Thymus (tissue), 11 donors: ENCODE data around the gene TUBGCP6. TPM values are rescaled to one million over a fixed set of nuclear protein-coding genes. Genes with fewer than 3 reads are reported as not detected.
"Not testable (repeated sequence)": the region's sequence is repeated elsewhere in the genome, so short reads cannot be mapped to it uniquely, and the experiment has no call there.

ENCODE experiments used
- DNase-seq, 9 donors: peaks; one replicate each; pipeline ENCODE4 v3.0.0-alpha.2; 2013; ENCODE audit warnings: low spot score in 9 of 9, low read depth in 6 of 9, missing footprints in 1 of 9
- H3K27ac ChIP-seq, 2 donors: one replicate each; pipeline ENCODE4 v1.5.1; 2013; ENCODE audit warnings: control low read depth in 1 of 2, low read depth in 1 of 2, low read length in 1 of 2, mild to moderate bottlenecking in 1 of 2, moderate library complexity in 1 of 2
- H3K27me3 ChIP-seq, 2 donors: one replicate each; pipeline ENCODE4 v1.5.1; 2013; ENCODE audit warnings: low read length in 1 of 2; ENCODE audit not compliant: control insufficient read depth in 2 of 2, insufficient read depth in 1 of 2
- H3K36me3 ChIP-seq, 2 donors: one replicate each; pipeline ENCODE4 v1.5.1; 2013; ENCODE audit warnings: low read length in 1 of 2, mild to moderate bottlenecking in 1 of 2, moderate library complexity in 1 of 2; ENCODE audit not compliant: control insufficient read depth in 2 of 2, insufficient read depth in 2 of 2
- H3K4me1 ChIP-seq, 2 donors: one replicate each; pipeline ENCODE4 v1.5.1; 2013; ENCODE audit warnings: low read length in 2 of 2; ENCODE audit not compliant: control insufficient read depth in 2 of 2, insufficient read depth in 2 of 2
- H3K4me3 ChIP-seq, 2 donors: one replicate each; pipeline ENCODE4 v1.5.1; 2013; ENCODE audit warnings: low read length in 2 of 2, control low read depth in 1 of 2, mild to moderate bottlenecking in 1 of 2
- H3K9me3 ChIP-seq, 2 donors: one replicate each; pipeline ENCODE4 v1.5.1; 2013; ENCODE audit warnings: low read length in 1 of 2, mild to moderate bottlenecking in 1 of 2; ENCODE audit not compliant: control insufficient read depth in 2 of 2, insufficient read depth in 1 of 2
- WGBS: extraction: QIAGEN DNeasy Blood & Tissue Kit; methylation state at CpG from one replicate; pipeline ENCODE4 v1.1.7; 2013; 5-methylcytosine and 5-hydroxymethylcytosine counted together
- polyA plus RNA-seq: library from polyadenylated mRNA; stranded (reverse); fragments of 200-250 nt; gene quantifications from one replicate; pipeline ENCODE4 v1.2.3, GENCODE V29; 2013
- total RNA-seq: library from RNA; stranded (reverse); fragments of 120-200 nt; gene quantifications from one replicate; pipeline ENCODE4 v1.2.4, GENCODE V29; 2013
- donor health status: healthy.

TUBGCP6 gene
- total and polyA plus RNA-seq, 2 donors, result 29.2 to 96.6 TPM

- not testable (repeated sequence) for H3K36me3 ChIP-seq, H3K27ac ChIP-seq, DNase-seq, H3K4me3 ChIP-seq
- peaks cover 1 to 14% of the 10 kb centered on the region in 2 donors for H3K9me3 ChIP-seq
- peaks cover 6 to 22% of the 10 kb centered on the region in 2 donors for H3K4me1 ChIP-seq
- peaks cover 42 to 48% of the 10 kb centered on the region in 2 donors for H3K27me3 ChIP-seq
- WGBS, result 93% methylated on average over 10 of the region's 10 CpGs
These were observed 29.0 kb upstream of the TUBGCP6 start for GRCh38 chr22:50273781-50274180.

- H3K4me3 ChIP-seq, H3K36me3 ChIP-seq, DNase-seq, H3K27ac ChIP-seq: not testable (repeated sequence)
- Histone ChIP-seq H3K4me1 (peaks cover 6 to 22% of the 10 kb centered on the region in 2 donors), H3K27me3 (peaks cover 46 to 52% of the 10 kb centered on the region in 2 donors), H3K9me3 (peaks cover 1 to 14% of the 10 kb centered on the region in 2 donors)
- WGBS, result 90% methylated on average over 11 of the region's 11 CpGs
These were observed 28.5 kb upstream of the TUBGCP6 start for GRCh38 chr22:50273352-50273751.

DNA sequence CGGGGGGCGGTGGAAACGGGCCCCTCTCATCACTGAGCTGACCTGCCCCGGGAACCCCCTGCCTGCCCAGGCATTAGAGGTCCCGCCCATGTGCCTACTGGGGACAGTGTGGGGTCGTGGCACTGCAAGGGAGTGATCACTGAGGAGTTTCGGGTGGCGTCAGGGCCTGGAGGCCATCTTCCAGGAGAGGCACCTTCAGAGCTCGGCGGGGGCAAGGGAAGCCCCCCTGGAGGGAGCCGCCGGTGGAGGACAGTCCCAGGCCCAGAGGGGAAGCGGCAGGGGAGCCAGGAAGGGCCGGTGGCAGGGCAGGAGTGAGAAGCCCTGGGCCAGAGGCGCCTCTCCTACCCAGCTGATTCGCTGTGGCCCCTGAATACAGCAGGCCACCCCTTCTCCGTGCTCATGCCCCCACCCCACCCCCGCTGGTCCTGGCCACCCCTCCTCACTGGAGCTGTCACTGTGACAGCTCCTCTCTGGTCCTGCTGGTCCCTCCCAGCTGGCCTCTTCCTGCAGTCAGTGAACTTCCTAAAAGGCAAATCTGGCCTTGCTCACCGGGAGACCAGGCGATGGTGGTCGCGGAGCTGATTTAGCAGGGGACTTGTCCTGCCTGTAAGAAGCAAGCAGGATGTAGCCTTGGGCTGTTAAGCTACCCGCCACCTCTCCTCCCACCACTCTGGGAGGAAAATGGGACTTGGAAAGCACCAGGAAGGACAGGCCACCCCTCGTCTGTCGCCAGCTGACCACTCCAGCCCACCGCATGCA is 27.4 kb upstream of the TUBGCP6 start:
- H3K36me3 ChIP-seq, result no peaks in the 10 kb centered on the region
- WGBS, result 58% methylated on average over 26 of the region's 26 CpGs
- peaks cover 6 to 25% of the 10 kb centered on the region in 2 donors for H3K4me1 ChIP-seq
- no peak overlapping the region for H3K27ac ChIP-seq
- peak overlapping the region in 1 of 2 donors; percentile 44 for H3K4me3 ChIP-seq
- H3K9me3 ChIP-seq, result peaks cover 5 to 14% of the 10 kb centered on the region in 2 donors
- H3K27me3 ChIP-seq, result peaks cover 56 to 64% of the 10 kb centered on the region in 2 donors
- no peak for DNase-seq

- Histone ChIP-seq H3K4me3 (peak overlapping the region in 1 of 2 donors; percentile 44), H3K27me3 (peaks cover 59 to 71% of the 10 kb centered on the region in 2 donors), H3K27ac (no peak overlapping the region), H3K4me1 (peaks cover 6 to 25% of the 10 kb centered on the region in 2 donors), H3K36me3 (no peaks in the 10 kb centered on the region), H3K9me3 (peaks cover 5 to 20% of the 10 kb centered on the region in 2 donors)
- WGBS, result 1% methylated on average over 45 of the region's 45 CpGs
- peak in 1 of 9 donors; percentile 37 for DNase-seq
These were observed 26.7 kb upstream of the TUBGCP6 start for GRCh38 chr22:50271519-50271970.

GRCh38 chr22:50270666-50271394 is 26.0 kb upstream of the TUBGCP6 start:
- Histone ChIP-seq H3K4me3 (peak overlapping the region; percentile 24 to 62), H3K27ac (no peak overlapping the region), H3K4me1 (peaks cover 6 to 25% of the 10 kb centered on the region in 2 donors), H3K9me3 (peaks cover 4 to 12% of the 10 kb centered on the region in 2 donors), H3K36me3 (no peaks in the 10 kb centered on the region), H3K27me3 (peaks cover 59 to 78% of the 10 kb centered on the region in 2 donors)
- DNase-seq, result peak in 2 of 9 donors; percentile 58 to 62
- WGBS, result 2% methylated on average over 53 of the region's 53 CpGs

DNA sequence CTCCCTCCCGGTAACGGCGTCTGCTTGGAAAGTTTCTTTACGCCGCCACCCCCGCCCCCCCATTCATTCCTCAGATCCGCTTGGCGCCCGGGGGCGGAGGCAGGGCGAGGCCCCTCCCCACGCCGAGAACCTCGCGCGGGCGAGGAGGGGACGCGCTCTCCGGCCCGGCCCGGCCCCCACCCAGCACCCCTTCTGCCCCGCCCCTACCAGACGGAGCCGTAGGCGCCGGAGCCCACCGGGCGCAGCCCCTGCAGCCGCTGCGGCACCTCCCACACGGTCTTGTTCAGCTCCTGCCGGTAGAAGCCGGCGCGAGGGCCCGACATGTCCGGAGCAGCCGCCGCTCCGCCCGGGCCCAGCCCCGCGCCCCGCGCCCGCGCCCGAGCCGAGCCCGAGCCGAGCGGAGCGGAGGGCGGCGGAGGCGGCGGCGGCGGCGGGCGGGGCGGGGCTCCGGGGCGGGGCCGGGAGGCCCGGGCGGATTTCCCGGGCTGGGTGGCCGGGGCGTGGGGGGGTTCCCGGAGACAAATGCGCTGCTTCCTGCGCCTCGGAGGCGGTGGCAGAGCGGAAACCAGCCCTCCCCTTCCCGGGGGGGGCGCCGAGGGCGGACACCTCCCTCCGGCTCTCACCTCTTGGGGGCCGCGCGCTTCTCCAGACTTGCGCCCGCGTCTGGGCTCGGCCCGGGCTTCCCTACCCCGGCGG is 25.3 kb upstream of the TUBGCP6 start, which contains the start of gene MAPK11:
TSS of gene MAPK11 (minus strand) at position 411 of the 696 bp plus-strand sequence. CDS start at position 323, 88 bp downstream.
- H3K4me1 ChIP-seq, result peaks cover 6 to 25% of the 10 kb centered on the region in 2 donors

DNA sequence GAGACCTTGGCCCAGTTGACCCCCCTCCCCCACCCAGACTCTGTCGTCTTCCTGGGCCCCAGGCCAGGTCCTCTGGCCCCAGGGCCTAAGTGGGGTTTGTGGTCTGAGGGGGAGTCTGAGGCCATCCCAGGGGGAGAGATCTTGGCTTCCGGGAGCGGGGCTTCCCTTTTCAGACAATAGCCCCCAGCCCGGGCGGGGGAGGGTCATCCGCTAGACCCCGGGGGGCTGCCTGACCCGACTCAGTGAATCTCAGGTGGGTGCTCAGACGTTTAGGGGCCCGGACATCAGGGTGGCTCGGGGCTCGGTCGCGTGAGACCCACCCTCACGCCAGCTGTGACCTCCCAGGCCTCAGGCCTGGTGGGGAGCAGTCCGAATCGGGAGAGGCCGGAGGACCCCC is 24.7 kb upstream of the TUBGCP6 start:
- Histone ChIP-seq H3K9me3 (peaks cover 4 to 11% of the 10 kb centered on the region in 2 donors), H3K36me3 (no peaks in the 10 kb centered on the region), H3K27ac (no peak overlapping the region), H3K4me3 (peak overlapping the region; percentile 22 to 62), H3K27me3 (peaks cover 59 to 90% of the 10 kb centered on the region in 2 donors), H3K4me1 (peaks cover 6 to 25% of the 10 kb centered on the region in 2 donors)
- 5% methylated on average over 18 of the region's 18 CpGs for WGBS
- no peak for DNase-seq

More for the DNA sequence above, 25.3 kb upstream of the TUBGCP6 start, which contains the start of gene MAPK11:
- peaks cover 59 to 84% of the 10 kb centered on the region in 2 donors for H3K27me3 ChIP-seq
- H3K4me3 ChIP-seq, result peak within 1 kb of the TSS; percentile 24 to 62
- WGBS, result under 1% methylated on average over 92 of the region's 92 CpGs
- no peak within 1 kb of the TSS for H3K27ac ChIP-seq
- peaks cover 4 to 11% of the 10 kb centered on the region in 2 donors for H3K9me3 ChIP-seq
- DNase-seq, result peak in 2 of 9 donors; percentile 47 to 69
- no peaks in the 10 kb centered on the region for H3K36me3 ChIP-seq

GRCh38 chr22:50268655-50269113 is 23.9 kb upstream of the TUBGCP6 start:
- Histone ChIP-seq H3K9me3 (peaks cover 4 to 11% of the 10 kb centered on the region in 2 donors), H3K4me3 (no peak overlapping the region), H3K36me3 (no peaks in the 10 kb centered on the region), H3K27me3 (peaks cover 61 to 92% of the 10 kb centered on the region in 2 donors), H3K4me1 (peaks cover 6 to 25% of the 10 kb centered on the region in 2 donors), H3K27ac (no peak overlapping the region)
- WGBS, result 90% methylated on average over 9 of the region's 9 CpGs
- no peak for DNase-seq
